Renal pelvis (tissue), 4 donors: Measurements from ENCODE around the gene DDX1. TPM values are rescaled to one million over a fixed set of nuclear protein-coding genes. Genes with fewer than 3 reads are reported as not detected.

Experiments used
- DNase-seq: peaks from one replicate; pipeline ENCODE4 v3.0.0-alpha.2; 2013
- polyA plus RNA-seq, 3 donors: library from polyadenylated mRNA; unstranded; fragments of 120-200 nt; gene quantifications; one replicate each; pipeline ENCODE4 v1.2.1, GENCODE V29; 2013; ENCODE audit not compliant: insufficient read length in 3 of 3

DDX1 gene
- polyA plus RNA-seq, 3 donors, result 159 to 177 (median 163) TPM

- DNase-seq, result no peak
These were observed 34.5 kb downstream of the DDX1 start for GRCh38 chr2:15626126-15626525.

DNA sequence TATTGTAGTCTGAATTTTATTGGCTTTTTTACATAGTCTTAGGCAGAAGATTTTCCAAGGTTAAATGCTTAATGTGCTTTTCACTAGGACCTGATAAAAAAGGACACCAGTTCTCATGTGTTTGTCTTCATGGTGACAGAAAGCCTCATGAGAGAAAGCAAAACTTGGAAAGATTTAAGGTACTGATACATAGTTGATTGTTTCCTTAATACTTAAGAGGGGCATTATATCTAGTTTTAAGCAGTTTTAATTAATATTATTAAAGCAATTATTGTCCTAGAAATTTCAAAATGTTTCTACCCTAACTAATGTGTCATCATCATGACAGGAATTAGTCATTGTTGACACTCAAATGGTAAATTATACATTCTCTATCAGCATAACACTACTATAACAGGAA lies 35.3 kb downstream of the DDX1 start:
- DNase-seq, result no peak

DNA sequence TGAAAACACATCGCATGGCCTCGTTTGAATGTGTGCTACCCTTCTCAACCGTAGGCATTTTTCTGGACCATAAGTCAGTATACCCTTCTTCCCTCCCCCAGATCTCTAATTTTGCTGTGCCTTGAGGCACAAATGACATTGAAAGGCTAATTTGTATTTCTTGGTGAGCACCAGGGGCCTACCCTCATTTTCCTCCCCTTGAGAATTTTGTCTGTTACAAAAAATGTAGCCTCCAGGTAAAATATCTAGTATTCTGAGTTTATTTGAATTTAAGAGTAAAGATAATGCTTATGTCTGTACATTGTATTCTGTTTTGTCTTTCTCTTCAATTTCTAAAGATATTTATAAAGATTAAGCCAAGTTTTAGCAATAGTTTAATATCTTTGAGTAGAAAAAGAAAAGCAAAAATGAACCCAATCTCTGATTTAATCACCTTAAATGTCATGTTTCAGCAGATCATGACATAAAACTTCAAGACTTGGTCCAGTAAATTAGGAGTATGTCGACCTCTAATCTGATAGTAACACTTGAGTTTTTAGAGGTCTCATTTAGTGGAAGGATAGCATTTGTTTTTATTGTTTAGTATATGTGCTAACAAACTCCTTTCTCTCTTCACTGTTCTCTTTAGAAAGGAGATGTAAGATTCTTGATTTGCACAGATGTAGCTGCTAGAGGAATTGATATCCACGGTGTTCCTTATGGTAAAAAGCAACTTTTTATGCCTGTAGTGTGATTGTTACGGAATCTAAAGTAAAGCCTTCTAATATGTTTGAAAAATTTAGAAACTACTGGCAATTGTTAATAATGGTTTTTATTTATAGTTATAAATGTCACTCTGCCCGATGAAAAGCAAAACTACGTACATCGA lies 36.4 kb downstream of the DDX1 start:
- no peak for DNase-seq

GRCh38 chr2:15628899-15629855 lies 37.5 kb downstream of the DDX1 start:
- DNase-seq, result no peak

DNA sequence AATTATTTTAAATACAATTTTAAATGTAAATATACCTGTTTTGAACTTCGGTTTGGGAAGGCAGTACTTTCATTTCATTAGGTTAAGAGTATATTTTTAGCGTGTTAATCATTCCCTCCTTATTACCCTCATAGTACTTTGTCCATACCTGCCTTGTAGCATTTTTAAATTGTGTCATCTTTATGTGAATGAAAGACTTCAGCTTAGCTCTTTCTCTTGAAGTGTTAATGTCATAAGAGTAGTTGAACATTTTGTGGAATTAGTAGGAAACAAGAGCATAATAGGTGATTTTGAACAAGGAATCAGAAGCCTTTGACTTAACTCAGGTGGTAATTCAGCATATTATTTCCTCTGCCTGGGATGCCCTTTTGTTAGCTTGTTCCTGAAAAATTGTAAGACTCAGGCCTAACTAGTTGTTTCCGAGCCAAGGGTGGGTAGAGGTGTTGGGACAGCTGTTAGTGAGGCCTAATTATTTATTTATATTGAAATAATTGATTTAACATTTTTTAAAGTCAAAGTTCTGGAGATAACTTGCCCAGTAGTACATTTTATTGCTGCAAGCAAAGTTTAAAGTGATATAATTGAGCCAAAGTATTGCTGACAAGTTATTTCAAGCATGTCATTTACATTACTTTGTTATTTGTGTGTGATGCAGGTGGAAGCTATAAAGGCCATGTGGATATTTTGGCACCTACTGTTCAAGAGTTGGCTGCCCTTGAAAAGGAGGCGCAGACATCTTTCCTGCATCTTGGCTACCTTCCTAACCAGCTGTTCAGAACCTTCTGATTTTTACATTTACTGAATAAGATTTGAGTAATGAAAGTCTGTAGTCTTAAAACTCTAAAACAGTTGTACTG lies 38.7 kb downstream of the DDX1 start:
- no peak for DNase-seq

- DNase-seq, result no peak
These were observed 39.5 kb downstream of the DDX1 start for GRCh38 chr2:15630978-15631719.

DNA sequence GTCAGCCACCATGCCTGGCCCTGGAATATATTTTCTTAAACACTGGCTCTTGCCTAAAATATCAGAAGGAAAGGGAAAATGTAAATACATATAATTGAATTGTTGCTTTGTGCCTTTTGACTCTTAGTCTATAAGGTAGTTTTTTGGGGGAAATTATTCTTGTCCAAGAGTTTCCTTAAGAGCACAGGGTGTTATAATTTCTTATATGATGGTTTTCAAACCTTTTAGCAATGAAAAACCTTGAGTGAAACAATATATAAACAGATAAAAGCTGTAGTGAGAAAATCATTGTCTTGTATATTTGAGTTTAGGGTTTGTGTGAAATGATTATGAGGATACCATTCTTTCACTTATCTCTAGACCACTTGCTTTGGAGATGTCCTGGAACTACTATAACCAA lies 40.2 kb downstream of the DDX1 start:
- no peak for DNase-seq

DNA sequence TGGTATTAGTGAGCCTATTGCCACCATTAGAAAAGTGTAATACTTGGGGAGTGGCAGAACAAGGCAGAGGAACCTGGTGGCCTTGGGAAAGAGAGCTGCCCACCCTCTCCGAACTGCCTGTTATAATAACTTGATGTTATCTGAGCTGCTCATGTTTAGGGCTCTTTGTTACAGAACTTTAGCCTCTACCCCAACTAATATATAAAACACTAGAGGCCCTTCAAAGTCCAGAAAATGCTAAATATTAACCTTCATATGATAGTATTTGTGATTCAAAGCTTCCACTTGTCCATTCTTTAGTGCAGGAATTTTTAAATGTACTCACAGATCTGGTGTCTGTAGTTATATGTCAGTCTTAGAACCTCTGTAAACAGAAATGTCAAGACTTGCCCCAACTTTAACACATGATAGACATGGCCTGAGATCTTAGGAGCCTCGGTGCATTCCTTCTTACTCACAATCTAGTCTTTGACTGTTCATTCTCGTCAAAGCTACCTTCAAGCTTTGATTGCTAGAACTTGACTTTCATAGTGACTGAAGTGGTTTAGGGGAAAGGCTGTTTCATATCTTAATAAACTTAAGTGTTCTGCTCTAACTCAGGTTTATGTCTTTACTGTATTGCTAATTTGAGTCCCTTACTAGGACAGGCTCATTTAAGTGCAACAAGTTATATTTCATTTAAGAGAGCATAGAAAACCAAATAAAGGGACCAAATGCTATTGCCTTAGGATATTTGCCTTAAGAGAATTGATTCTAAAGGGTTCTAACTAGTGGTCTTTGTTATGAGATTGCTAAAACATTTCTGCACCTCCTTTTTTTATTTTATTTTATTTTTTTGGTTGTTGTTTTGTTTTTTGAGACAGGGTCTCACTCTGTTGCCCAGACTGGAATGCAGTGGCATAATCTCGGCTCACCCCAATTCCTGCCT lies 41.6 kb downstream of the DDX1 start:
- no peak for DNase-seq

- DNase-seq, result no peak
These were observed 42.3 kb downstream of the DDX1 start for GRCh38 chr2:15633971-15634346.

GRCh38 chr2:15634846-15635490 lies 43.3 kb downstream of the DDX1 start:
- no peak for DNase-seq

DNA sequence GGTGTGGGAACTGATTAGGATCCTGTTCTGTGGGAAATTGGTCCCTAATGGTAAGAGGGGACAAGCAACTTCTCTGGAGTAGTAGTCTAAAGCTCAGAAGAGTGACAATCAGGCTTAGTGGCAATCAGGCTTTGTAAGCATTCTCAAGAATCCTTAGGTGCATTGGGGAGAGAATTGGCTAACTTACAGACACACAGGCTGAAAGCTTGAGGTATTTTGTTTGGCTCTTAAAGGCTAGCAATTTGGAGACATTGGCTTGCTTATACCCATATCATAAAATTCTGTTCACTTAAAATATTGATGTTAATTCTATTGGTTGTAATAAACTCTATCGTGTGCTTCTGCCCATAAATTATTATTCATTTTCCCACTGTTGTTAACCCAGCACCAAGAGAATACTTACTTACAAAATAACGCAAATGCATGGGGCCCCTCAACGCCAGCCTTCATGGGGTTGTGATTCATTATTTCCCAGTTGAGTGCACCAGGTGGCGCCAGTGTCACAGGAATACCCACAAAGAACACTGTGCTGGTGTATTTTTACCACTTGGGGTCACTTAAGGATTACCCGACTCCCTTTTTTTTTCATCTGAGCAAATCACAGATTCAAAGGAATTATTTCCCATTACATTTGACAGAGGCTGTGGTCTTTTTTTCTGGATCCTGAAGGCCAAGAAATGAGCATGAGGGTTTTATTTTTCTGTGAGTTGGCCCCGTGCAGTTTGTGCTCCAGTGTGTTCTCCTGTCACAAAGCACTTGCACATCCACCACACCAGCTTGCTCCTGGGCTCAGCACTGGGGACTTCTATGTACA lies 45.5 kb downstream of the DDX1 start:
- peak; percentile 87 for DNase-seq

- no peak for DNase-seq
These were observed 47.1 kb downstream of the DDX1 start for GRCh38 chr2:15638720-15639119.

DNA sequence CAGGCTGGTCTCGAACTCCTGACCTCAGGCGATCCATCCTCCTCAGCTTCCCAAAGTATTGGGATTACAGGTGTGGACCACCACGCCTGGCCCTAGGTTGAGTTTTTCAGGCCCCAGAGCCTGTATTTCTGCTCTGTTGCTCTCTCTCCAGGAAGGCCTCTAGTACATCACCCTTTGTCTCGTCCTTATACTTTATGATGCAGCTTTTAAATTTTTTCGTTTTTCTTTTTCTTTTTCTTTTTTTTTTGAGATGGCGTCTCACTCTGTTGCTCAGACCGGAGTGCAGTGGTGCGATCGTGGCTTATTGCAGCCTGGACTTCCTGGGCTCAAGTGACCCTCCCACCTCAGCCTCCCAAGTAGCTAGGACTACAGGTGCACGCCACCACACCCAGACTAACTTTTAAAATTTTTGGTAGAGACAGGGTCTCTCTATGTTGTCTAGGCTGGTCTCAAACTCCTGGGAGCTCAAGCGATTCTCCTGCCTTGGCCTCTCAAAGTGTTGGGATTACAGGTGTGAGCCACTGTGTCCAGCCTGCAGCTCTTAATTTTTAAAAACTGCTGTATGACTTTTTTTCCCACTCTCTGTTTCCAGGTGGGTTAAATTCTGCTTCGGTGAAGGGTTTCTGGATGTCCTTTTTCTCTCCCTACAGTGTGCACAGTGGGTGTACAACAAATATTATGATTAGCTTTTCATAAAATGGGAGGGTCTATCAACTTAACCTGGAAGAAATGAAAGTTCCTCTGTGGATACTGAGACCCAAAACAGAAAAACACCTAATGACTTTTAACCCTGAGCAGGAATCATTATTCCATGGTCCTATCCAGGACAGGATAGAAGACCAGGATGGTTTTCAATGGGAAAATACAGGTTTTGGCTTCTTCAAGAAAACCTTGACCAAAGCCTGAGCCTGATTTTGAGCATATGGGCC lies 47.9 kb downstream of the DDX1 start:
- no peak for DNase-seq

- no peak for DNase-seq
These were observed 48.6 kb downstream of the DDX1 start for GRCh38 chr2:15640261-15640711.

- DNase-seq, result no peak
These were observed 49.1 kb downstream of the DDX1 start for GRCh38 chr2:15640784-15641183.

DNA sequence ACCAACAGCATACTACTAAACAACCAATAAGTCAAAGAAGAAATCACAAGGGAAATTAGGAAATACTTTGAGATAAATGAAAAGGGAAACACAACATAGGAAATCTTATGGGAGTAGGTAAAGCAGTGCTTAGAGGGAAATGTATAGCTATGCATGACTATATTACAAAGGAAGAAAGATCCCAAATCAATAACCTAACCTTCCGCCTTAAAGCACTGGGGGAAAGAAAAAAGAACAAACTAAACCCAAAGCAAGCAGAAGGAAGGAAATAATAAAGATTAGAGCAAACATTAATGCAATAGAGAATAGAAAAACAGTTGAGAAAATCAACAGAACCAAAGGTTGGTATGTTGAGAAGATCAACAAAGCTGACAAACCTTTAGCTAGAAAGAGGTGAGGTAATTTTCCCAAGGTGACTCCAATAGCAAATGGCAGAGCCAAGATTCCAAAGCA lies 49.9 kb downstream of the DDX1 start:
- DNase-seq, result no peak
